HG03469 (cell line): Measurements from ENCODE around the gene TTC22.

Experiments used
- ATAC-seq: cut with Tn5 transposase; IDR thresholded peaks from one replicate; pipeline ENCODE4 v1.9.1; 2021; ENCODE audit warnings: mild to moderate bottlenecking, moderate library complexity, moderate number of reproducible peaks; ENCODE audit not compliant: unreplicated experiment

Gene TTC22

DNA sequence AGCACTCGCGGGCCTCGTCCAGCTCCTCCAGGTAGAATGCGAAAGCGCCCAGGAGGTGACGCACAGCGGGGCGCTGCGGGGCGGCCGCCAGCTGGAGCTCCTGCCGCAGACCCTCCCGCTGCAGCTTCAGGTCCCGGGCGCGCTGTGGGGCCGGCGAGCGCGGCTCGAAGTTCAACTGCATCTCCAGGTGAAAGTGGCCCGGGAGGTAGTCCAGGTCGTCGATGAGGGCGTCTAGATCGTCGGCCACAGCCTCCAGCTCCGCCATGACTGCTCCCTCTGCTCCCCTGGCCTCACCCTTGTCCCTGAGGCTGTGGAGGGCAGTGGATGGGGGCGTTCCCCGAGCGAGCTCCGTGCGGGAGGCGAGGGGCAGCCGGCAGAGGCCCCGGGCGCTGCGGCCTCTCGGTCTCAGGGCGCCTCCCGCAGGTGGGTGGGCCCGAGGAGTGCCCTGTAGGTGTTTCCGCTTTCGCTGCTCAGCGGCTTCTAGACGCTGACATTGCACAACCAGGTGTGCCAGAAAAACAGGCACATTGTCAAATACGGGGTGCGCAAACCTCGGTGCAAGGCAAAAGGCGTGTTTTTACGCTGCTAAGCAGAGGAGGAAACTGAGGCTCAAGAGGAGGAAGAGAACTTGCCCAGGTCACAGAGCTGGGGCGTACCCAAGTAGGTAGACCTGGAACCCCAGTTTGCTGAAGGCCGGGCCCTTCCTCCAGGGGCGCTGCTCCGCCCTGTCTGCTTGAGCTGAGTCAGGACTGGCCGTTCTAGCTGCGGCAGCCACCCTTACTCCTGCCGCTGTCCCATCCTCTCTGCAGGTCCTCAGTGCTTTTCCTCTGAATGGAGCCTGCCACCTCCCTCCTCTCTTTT lies at the start of gene TTC22:
TSS of gene TTC22 (minus strand) at position 425 of the 861 bp plus-strand sequence. CDS start at position 265, 160 bp downstream.
- ATAC-seq, result peak; percentile 57

DNA sequence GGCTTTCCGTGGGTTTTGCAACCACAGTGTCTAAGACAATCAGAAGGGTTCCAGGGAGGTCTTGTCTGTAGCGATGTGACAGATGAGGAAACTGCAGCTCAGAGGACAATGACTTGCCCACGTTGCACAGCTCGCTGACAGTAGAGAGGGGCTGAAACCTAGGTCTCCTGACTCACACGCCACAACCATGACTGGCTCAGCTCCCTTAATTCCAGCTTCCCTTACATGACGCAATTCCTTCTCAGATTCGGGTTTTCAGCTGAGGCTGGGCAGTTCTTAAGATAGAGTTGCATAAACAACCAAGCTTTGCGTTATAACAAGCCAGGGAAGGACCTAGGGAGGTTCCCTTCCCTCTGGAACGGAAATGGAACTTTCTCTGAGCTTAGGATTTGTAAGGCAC lies 49.6 kb upstream of the TTC22 start:
- no peak for ATAC-seq

DNA sequence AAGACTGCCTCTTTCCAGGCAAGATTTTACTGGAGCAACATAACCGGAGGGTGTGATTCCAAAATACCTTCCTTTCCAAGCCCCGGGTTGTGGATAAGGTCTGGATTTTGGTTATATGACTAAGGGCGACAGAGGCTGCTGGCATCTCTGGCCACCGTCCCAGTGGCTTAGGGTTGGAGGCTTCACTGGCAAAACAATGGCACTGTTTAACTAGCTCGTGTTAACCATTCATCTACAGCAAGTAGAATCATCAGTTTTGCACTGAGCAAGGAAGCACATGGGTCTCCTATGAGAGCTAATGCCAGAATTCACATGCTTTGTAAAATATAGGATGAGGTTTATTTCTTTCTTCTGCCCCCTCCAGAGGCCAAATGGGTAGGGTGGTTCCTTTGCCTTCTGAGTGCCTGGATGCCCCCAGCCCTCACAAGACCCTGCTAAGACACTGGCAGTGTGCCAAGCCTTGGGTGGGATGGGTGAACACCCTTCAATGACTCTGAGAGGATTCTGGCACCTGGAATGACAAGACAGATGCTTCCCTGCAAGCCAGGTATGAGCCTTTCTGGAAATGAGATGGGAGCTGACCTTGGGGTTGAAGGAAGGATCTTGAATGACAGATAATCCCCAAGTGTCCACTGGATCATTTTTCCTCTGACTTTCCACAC lies 49.1 kb upstream of the TTC22 start:
- ATAC-seq, result no peak

DNA sequence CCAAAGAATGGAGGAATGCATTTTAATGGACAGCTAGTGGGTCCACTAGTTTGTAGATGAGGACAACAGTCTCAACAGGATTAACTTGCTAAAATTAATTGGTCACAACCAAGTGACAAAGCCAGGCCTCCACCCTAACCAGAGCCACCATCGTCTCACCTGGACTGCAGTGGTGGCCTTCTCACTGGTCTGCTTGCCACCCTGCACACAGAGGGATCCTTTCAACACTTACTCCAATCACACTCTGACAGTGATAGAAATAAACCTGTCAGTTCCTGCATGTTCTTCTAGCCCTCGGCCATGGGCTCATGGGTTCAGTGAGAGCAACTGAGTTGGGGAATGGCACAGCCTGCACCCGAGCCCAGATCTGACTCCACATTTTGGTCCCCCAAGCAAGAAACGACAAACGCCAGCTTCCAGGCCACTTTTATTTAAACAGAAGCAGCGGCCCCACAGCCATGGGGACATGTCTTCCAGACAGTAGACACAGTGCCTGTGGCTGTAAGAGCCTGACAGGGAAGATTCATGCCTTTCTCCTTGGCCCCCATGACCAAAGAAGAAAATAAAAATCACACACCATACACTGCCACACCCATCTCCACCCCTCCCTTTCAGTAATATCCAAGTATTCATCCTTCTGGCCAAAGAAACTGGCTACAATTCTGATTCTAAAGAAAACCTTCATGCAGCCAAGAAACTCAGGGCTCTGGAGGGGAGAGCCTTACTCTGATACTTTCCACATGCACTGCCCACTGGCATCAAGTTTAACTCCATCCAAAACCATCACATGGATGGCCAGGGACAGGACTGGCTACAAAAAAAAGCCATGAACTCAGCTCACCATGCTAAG lies 48.3 kb upstream of the TTC22 start:
- ATAC-seq, result no peak

DNA sequence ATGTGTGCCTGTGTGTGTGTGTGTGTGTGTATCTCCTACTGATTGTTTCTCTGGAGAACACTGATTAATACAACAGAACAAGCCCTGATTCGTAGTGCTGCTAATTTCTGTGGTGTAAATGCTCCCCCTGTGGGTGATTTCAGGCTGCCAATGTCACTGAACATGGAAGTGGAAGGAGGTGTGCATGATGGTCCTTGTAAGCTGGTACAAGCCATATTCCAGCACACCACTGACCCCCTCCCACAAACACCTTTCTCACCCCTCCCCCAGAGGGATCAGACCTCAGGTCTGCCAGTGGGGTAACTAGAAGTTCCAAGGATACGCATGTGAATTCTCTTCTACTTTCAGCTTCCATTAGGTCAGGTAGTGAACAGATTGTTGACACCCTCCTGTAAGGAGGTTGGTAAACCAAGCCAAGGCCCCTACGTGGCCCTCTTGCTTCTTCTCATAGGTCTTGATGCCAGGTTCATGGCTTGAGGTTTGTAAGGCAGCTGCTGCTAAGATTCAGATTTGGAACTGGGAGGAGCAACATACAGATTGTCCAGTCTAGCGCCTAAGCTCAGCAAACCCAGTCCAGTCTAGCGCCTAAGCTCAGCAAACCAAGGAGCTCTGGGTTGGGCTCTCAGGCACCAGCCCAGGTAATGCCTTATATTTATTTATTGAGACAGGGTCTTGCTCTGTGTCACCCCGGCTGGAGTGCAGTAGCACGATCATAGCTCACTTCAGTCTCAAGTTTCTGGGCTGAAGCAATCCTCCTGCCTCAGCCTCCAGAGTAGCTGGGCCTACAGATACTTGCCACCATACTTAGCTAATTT lies 47.2 kb upstream of the TTC22 start:
- ATAC-seq, result no peak

DNA sequence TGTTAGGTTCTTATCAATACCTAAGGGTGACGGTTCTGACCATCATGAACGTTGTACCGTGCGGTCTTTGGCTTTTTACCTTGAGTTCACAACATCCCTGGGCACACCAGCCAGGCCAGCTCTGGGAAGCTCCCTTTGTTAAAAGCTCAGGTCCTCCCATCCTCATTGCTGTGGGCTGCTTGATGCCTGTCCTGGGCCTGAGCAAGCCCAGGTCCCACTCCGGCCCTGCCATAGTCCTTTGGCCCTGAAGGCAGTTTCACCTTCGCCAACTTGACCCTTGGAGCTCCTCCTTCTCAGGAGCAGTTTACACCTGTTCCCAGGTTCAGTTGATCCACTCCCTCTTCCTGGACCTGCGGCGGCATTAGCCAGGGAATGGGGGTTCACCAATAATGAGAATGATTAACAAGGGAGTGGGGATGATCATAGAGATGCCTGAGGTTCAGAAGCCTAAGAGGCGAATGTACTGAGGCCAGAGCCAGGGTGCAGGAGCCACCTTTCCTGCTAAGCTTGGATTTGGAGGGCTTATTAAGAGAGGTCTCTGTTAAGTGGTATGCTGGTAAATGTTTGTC lies 45.7 kb upstream of the TTC22 start:
- ATAC-seq, result no peak

DNA sequence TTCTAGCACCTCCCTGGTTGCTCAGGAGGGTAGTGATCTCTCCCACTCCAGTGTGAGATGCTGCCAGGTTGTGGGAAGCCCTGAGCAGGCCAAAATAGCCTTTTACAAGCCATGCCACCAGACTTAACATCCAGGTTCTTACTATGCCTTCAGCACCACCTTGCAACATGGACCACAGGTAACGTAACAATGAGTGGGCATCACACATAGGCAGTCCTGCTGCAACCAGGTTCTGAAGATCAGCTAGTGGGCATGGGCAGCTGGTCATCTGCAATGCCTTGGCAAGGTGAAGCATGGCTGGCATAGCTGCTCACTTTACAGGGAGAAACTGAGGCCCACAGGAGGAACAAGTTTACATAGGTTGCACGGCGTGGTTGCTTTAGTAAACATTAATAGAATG lies 45.2 kb upstream of the TTC22 start:
- no peak for ATAC-seq

DNA sequence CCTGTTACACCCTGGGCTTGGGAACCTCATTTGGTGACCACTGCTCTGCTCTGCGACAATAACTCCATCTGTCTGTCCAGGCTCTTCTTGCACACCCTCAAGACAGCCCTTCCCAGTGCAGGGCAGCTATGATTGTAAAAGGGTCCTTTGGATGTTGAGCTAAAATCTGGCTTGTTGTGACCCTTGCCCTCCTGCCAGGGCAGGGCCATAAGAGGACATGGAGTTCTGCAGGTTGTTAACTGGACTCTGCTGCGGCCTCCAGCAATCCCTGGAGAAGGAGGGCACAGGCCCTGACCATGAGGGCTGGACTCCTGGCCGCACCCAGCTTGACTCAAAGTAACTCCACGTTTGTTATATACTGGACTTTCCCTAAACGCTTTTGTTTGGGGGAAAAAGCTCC lies 44.6 kb upstream of the TTC22 start:
- no peak for ATAC-seq

DNA sequence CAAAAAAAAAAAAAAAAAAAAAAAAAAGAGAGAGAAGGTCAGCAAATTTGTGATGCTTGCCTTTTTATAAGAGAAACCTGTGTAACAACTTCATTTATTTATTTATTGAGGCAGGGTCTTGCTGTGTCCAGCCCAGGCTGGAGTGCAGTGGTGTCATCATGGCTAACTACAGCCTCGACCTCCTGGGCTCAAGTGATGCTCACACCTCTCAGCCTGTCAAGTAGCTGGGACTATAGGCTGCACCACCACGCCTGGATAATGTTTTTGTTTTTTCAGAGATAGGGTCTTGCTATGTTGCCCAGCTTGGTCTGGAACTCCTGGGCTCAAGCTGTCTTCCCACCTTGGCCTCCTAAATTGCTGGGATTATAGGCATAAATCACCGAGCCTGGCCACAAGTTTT lies 43.4 kb upstream of the TTC22 start:
- ATAC-seq, result no peak

DNA sequence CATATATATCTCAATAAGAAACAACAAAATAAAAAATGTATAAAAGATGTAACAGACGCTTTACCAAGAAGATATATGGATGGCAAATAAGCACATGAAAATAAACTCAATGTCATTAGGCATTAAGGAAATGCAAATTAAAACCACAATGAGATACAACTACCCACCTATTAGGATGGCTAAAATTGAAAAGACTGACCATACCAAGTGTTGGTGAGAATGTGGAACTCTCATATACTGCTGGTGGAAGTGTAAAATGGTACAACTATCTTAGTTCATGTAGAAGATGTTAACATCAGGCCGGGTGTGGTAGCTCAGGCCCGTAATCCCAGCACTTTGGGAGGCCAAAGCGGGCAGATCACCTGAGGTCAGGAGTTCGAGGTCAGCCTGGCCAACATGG lies 42.3 kb upstream of the TTC22 start:
- no peak for ATAC-seq

DNA sequence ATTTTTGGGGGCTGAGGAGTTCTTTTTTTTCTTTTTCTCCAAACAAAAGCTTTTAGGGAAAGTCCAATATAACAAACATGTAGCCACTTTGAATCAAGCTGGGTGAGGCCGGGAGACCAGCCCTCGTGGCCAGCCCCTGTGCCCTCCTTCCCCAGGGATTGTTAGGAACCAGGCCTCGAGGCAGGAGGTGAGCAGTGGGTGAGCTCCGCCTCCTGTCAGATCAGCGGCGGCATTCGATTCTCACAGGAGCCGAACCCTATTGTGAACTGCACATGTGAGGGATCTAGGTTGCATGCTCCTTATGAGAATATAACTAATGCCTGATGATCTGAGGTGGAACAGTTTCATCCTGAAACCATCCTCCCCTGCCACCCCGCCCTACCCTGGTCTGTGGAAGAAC lies 41.8 kb upstream of the TTC22 start:
- ATAC-seq, result no peak

GRCh38 chr1:54842206-54842915 lies 41.2 kb upstream of the TTC22 start:
- no peak for ATAC-seq

DNA sequence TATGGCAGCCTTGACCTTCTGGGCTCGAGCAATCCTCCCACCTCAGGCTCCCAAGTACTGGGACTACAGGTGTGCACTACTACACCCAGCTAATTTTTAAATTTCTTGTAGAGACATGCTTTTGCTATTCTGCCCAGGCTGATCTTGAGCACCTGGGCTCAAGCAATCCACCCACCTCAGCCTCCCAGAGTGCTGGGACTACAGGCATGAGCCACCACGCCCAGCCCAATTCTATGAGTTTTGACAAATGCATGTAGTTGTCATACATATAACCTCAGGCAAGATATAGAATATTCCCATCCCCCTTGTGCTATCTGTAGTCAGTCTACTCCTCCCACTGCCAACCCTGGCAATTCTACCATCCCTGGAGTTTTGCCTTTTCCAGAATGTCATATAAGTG lies 38.7 kb upstream of the TTC22 start:
- no peak for ATAC-seq

DNA sequence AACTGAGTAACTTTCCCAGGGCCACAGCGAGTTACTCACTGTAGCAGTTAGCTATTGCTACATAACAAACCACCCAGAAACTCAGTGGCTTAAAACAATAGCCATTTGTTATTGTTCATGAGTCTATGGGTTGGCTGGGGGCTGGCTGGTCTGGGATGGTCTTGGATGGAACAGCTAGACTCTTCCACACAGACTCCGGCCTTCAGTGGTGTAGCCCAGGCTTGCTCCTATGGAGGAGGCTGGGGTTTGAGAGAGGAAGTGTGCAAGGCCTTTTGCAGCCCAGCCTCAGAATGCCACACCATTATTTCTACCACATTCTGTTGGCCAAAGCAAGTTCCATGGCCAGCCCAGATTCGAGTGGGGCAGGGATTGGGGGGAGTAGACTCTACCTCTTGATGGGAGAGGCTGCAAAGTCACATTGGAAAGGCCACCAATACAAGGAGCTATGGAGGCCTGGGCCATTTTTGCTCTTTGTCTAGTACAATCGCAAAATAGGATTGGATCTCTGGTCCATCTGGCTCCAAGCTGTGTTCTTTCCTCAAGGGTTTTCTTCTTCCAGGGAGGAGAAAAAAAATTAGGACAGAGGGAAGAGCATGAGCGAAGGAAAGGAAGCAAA lies 37.5 kb upstream of the TTC22 start:
- no peak for ATAC-seq

GRCh38 chr1:54837002-54837853 lies 36.1 kb upstream of the TTC22 start:
- no peak for ATAC-seq

DNA sequence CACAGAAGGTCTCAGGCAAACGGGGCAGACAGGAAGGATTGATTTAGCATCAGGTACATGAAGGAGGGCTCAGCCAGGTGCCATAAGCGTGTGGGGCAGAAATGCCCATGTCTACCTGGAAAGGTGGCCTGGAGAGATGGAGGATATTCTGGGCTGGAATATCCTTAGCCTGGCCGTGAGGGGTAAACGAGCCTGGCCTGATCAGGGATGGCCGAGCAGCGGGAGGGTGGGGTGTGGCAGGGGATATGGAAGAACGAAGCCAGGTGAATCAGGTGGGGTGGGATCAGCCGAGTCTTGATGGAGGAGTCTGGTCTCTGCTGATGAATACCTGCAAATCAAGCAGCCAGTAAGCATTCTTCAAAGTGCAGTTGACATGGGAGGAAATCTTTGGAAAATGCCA lies 35.5 kb upstream of the TTC22 start:
- no peak for ATAC-seq

GRCh38 chr1:54835970-54836369 lies 34.8 kb upstream of the TTC22 start:
- no peak for ATAC-seq

- ATAC-seq, result no peak
Observed at GRCh38 chr1:54835131-54835898, 34.2 kb upstream of the TTC22 start.
